ENCODE results near the gene MIP. TPM values are rescaled to one million over a fixed set of nuclear protein-coding genes. Genes with fewer than 3 reads are reported as not detected.

MIP gene
- total and polyA plus RNA-seq, 2 of the 13 experiments (the other 11 are each of a cell fraction or from before 2014, with no cell fraction given) = not detected

DNA sequence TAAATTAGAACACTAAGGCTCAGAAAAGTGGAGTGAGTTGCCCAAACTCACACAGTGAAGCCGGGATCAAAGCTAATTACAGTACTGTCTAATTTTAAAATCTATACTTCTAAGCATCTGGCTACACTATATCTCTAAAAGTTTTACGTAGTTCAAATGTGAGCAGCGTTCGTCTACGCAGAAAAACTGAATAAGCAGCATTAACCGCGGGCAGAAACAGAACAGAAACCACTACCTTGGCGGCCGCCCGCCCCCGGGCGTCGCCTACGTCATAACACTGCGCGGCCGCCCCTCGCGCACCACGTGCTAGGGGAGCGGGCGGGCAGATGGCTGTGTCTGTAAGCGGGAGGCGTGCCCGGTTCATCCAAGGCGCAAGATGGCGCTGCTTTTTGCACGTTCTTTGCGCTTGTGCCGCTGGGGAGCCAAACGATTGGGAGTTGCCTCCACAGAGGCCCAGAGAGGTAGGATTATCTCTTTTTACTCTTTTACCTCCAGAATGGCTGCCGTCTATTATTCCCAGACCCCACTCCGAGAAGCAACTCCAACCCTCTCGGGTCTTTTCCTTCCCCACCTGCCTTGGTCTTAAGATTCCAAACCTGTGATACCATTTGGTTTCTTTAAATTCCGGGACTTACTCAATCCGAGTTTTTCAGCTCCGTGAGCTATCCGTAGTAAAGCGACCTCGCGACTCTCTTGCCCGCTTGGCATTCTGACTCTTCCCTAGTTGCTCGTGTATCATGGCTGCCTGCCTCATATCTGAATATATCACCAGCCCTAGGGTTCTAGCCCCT, 14.0 kb upstream of the MIP start, which contains the start of gene SPRYD4 (continued):
- TF ChIP-seq PHF20 (CRISPR knock-in tag; IDR thresholded peaks at IDR 0.05) = peak; percentile 96
- TF ChIP-seq BORCS8-MEF2B (CRISPR knock-in tag; IDR thresholded peaks at IDR 0.05) = peak; percentile 81
- TF ChIP-seq ATF1 (CRISPR knock-in tag; IDR thresholded peaks at IDR 0.05) = peak; percentile 98
- peak; percentile 48; the same call in 1 of the 2 replicates for TF ChIP-seq PAXIP1 (CRISPR knock-in tag; conservative IDR thresholded peaks at IDR 0.05)
- no peak for TF ChIP-seq SUZ12 (IDR thresholded peaks at IDR 0.05; ENCODE audit: low read depth, low read length)
- TF ChIP-seq, protein P1, sequence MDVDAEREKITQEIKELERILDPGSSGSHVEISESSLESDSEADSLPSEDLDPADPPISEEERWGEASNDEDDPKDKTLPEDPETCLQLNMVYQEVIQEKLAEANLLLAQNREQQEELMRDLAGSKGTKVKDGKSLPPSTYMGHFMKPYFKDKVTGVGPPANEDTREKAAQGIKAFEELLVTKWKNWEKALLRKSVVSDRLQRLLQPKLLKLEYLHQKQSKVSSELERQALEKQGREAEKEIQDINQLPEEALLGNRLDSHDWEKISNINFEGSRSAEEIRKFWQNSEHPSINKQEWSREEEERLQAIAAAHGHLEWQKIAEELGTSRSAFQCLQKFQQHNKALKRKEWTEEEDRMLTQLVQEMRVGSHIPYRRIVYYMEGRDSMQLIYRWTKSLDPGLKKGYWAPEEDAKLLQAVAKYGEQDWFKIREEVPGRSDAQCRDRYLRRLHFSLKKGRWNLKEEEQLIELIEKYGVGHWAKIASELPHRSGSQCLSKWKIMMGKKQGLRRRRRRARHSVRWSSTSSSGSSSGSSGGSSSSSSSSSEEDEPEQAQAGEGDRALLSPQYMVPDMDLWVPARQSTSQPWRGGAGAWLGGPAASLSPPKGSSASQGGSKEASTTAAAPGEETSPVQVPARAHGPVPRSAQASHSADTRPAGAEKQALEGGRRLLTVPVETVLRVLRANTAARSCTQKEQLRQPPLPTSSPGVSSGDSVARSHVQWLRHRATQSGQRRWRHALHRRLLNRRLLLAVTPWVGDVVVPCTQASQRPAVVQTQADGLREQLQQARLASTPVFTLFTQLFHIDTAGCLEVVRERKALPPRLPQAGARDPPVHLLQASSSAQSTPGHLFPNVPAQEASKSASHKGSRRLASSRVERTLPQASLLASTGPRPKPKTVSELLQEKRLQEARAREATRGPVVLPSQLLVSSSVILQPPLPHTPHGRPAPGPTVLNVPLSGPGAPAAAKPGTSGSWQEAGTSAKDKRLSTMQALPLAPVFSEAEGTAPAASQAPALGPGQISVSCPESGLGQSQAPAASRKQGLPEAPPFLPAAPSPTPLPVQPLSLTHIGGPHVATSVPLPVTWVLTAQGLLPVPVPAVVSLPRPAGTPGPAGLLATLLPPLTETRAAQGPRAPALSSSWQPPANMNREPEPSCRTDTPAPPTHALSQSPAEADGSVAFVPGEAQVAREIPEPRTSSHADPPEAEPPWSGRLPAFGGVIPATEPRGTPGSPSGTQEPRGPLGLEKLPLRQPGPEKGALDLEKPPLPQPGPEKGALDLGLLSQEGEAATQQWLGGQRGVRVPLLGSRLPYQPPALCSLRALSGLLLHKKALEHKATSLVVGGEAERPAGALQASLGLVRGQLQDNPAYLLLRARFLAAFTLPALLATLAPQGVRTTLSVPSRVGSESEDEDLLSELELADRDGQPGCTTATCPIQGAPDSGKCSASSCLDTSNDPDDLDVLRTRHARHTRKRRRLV (CRISPR knock-in tag; IDR thresholded peaks at IDR 0.05) = 0 out of 2 replicates have a peak, but pooled peaks have one; percentile 25
- peak; percentile 58; the same call in 1 of the 2 replicates for TF ChIP-seq ZNF556 (CRISPR knock-in tag; IDR thresholded peaks at IDR 0.05; ENCODE audit: borderline replicate concordance)
- TF ChIP-seq KMT2B (CRISPR knock-in tag; IDR thresholded peaks at IDR 0.05) = peak; percentile 92
- TF ChIP-seq CHD4 (IDR thresholded peaks at IDR 0.05; ENCODE audit: borderline replicate concordance, low read length) = no peak
- TF ChIP-seq ZFP36L2 (CRISPR knock-in tag; IDR thresholded peaks at IDR 0.05) = 0 out of 2 replicates have a peak, but pooled peaks have one; percentile 51
- peak; percentile 82; the same call in 1 of the 2 replicates for TF ChIP-seq ZNF841 (CRISPR knock-in tag; IDR thresholded peaks at IDR 0.05; ENCODE audit: borderline replicate concordance)
- peak; percentile 71; the same call in 1 of the 2 replicates for TF ChIP-seq DR1 (CRISPR knock-in tag; IDR thresholded peaks at IDR 0.05)
- TF ChIP-seq HHEX (CRISPR knock-in tag; IDR thresholded peaks at IDR 0.05) = no peak
- TF ChIP-seq HNF4G (IDR thresholded peaks at IDR 0.05; ENCODE audit: borderline replicate concordance, low read depth, low read length) = no peak
- no peak for TF ChIP-seq HNF4G (CRISPR knock-in tag; IDR thresholded peaks at IDR 0.05; ENCODE audit: borderline replicate concordance, low read depth)
- TF ChIP-seq ZNF761 (CRISPR knock-in tag; conservative IDR thresholded peaks at IDR 0.05) = 0 out of 2 replicates have a peak, but pooled peaks have one; percentile 51
- TF ChIP-seq ZBTB1 (CRISPR knock-in tag; IDR thresholded peaks at IDR 0.05; ENCODE audit: borderline replicate concordance) = no peak
- TF ChIP-seq HNRNPLL (IDR thresholded peaks at IDR 0.05; ENCODE audit: low read depth, low read length, poor library complexity, severe bottlenecking) = peak; percentile 97
- no peak for TF ChIP-seq RFX3 (CRISPR knock-in tag; IDR thresholded peaks at IDR 0.05)
- peak; percentile 85 for TF ChIP-seq IKZF5 (CRISPR knock-in tag; IDR thresholded peaks at IDR 0.05)
- TF ChIP-seq ZNF30 (CRISPR knock-in tag; IDR thresholded peaks at IDR 0.05) = peak; percentile 79; the same call in 1 of the 2 replicates

Data from HepG2 (cell line).